HEK293 (cell line): Measurements from ENCODE around the gene GPRC5B.

Experiments
- CTCF ChIP-seq: fragments of 450-650 bp; formaldehyde crosslinking; IDR thresholded peaks from 2 replicates; pipeline ENCODE4 v1.5.1; 2016; ENCODE audit warnings: missing biosample characterization, missing genetic modification characterization
- PBX3 ChIP-seq: sonication (generic); formaldehyde crosslinking; IDR thresholded peaks from 2 replicates; pipeline ENCODE4 v1.8.1; 2022; ENCODE audit warnings: mild to moderate bottlenecking, moderate library complexity, missing genetic modification reagents
- ZNF274 ChIP-seq, 2 experiments: fragments of 200-500 bp in 1 of 2; fragments of 450-650 bp in 1 of 2; sonication (Bioruptor generic) in 1 of 2; formaldehyde crosslinking in 1 of 2; IDR thresholded peaks; 2 replicates each; pipeline versions ENCODE4 v1.5.1 to v1.6.1; 2014 to 2016; ENCODE audit warnings: borderline replicate concordance in 1 of 2, inconsistent platforms in 1 of 2, low read length in 1 of 2, missing biosample characterization in 1 of 2, missing genetic modification characterization in 1 of 2
- ZNF560 ChIP-seq: fragments of 450-650 bp; formaldehyde crosslinking; IDR thresholded peaks from 2 replicates; pipeline ENCODE4 v1.5.1; 2017; ENCODE audit warnings: missing biosample characterization, missing genetic modification characterization, borderline replicate concordance
- ZNF645 ChIP-seq: fragments of 450-650 bp; formaldehyde crosslinking; IDR thresholded peaks from 2 replicates; pipeline ENCODE4; 2016; ENCODE audit warnings: missing biosample characterization, missing genetic modification characterization
- ZNF660 ChIP-seq: fragments of 450-650 bp; IDR thresholded peaks from 2 replicates; pipeline ENCODE4 v1.5.1; 2018; ENCODE audit warnings: missing biosample characterization, mild to moderate bottlenecking, missing genetic modification characterization
- ZNF785 ChIP-seq: fragments of 450-650 bp; formaldehyde crosslinking; IDR thresholded peaks from 2 replicates; pipeline ENCODE4 v1.5.1; 2016; ENCODE audit warnings: missing biosample characterization, missing genetic modification characterization
- ZNF792 ChIP-seq: fragments of 450-650 bp; formaldehyde crosslinking; IDR thresholded peaks from 2 replicates; pipeline ENCODE4 v1.5.1; 2016; ENCODE audit warnings: missing biosample characterization, missing genetic modification characterization

- TF ChIP-seq CTCF (tag by site-specific recombination) = peak; percentile 51
- no peak for TF ChIP-seq ZNF274 (IDR thresholded peaks at IDR 0.05; ENCODE audit: low read length)
- TF ChIP-seq ZNF274 (tag by site-specific recombination; IDR thresholded peaks at IDR 0.05; ENCODE audit: borderline replicate concordance) = no peak
- TF ChIP-seq ZNF785 = no peak
- no peak for TF ChIP-seq ZNF560
- 0 out of 2 replicates have a peak, but pooled peaks have one; percentile 27 for TF ChIP-seq ZNF792
- no peak for TF ChIP-seq PBX3 (CRISPR knock-in tag)
- TF ChIP-seq ZNF660 (tag by site-specific recombination) = no peak
- no peak for TF ChIP-seq ZNF645
Measured at GRCh38 chr16:19879241-19879792, 5.3 kb downstream of the GPRC5B start.
